ENCODE measurements around the gene TAF11L8. TPM values are rescaled to one million over a fixed set of nuclear protein-coding genes. Genes with fewer than 3 reads are reported as not detected.
"Not testable (repeated sequence)": the region's sequence is repeated elsewhere in the genome, so short reads cannot be mapped to it uniquely, and the experiment has no call there.

Gene TAF11L8
- not detected for total RNA-seq
- total RNA-seq (2013): not detected

GRCh38 chr5:17590860-17591259 lies at the start of gene TAF11L8:
TSS of gene TAF11L8 (minus strand) at chr5:17590960.
- H3K4me3 Mint-ChIP-seq; H3K27me3 ChIP-seq (ENCODE audit: control insufficient read depth, insufficient read depth, low read length); H3K4me1 Mint-ChIP-seq; ATAC-seq; H3K36me3 ChIP-seq (ENCODE audit: control insufficient read depth, insufficient read depth, low read length); intact Hi-C loops (cut with micrococcal nuclease); H3K36me3 Mint-ChIP-seq; H3K4me1 ChIP-seq (ENCODE audit: control insufficient read depth, insufficient read depth, low read length); H3K27me3 Mint-ChIP-seq (ENCODE audit: low read depth in 2 of 2); H3K4me3 ChIP-seq (ENCODE audit: low read length); H3K27ac Mint-ChIP-seq; DNase-seq; H3K9me3 Mint-ChIP-seq; H3K9me3 ChIP-seq (ENCODE audit: control insufficient read depth, insufficient read depth, low read length); H3K27ac ChIP-seq (ENCODE audit: low read length): not testable (repeated sequence)
- WGBS (ENCODE audit: insufficient coverage): no CpG with 5 or more reads among the region's 16 CpGs

GRCh38 chr5:17634160-17634559 lies 43.4 kb upstream of the TAF11L8 start, which contains the start of gene TAF11L14:
TSS of gene TAF11L14 (plus strand) at chr5:17634460.
- Mint-ChIP-seq H3K36me3 (peaks cover 7% of the 10 kb centered on the region), H3K27me3 (ENCODE audit: low read depth in 2 of 2) (no peaks in the 10 kb centered on the region), H3K27ac (no peak within 1 kb of the TSS), H3K9me3 (peaks cover 6 to 8% of the 10 kb centered on the region in 2 donors), H3K4me3 (no peak within 1 kb of the TSS), H3K4me1 (no peaks in the 10 kb centered on the region)
- H3K4me3 ChIP-seq (ENCODE audit: low read length): no peak within 1 kb of the TSS
- H3K27me3 ChIP-seq (ENCODE audit: control insufficient read depth, insufficient read depth, low read length): no peaks in the 10 kb centered on the region
- WGBS (ENCODE audit: insufficient coverage): 87% methylated on average over 5 of the region's 5 CpGs
- intact Hi-C loops (cut with micrococcal nuclease): no loop called here
- no peaks in the 10 kb centered on the region for H3K9me3 ChIP-seq (ENCODE audit: control insufficient read depth, insufficient read depth, low read length)
- ATAC-seq (no peak), DNase-seq (no peak)
- no peak for TF ChIP-seq CTCF (IDR thresholded peaks at IDR 0.05)
- H3K27ac ChIP-seq (ENCODE audit: low read length): no peak within 1 kb of the TSS
- H3K4me1 ChIP-seq (ENCODE audit: control insufficient read depth, insufficient read depth, low read length): no peaks in the 10 kb centered on the region
- no peaks in the 10 kb centered on the region for H3K36me3 ChIP-seq (ENCODE audit: control insufficient read depth, insufficient read depth, low read length)

- H3K27me3 Mint-ChIP-seq (ENCODE audit: low read depth in 2 of 2); H3K9me3 Mint-ChIP-seq; ATAC-seq; H3K4me3 ChIP-seq (ENCODE audit: low read length); H3K36me3 ChIP-seq (ENCODE audit: control insufficient read depth, insufficient read depth, low read length); H3K27ac ChIP-seq (ENCODE audit: low read length); intact Hi-C loops (cut with micrococcal nuclease); H3K27ac Mint-ChIP-seq; DNase-seq; H3K4me3 Mint-ChIP-seq; H3K27me3 ChIP-seq (ENCODE audit: control insufficient read depth, insufficient read depth, low read length); H3K4me1 Mint-ChIP-seq; H3K4me1 ChIP-seq (ENCODE audit: control insufficient read depth, insufficient read depth, low read length); H3K9me3 ChIP-seq (ENCODE audit: control insufficient read depth, insufficient read depth, low read length); H3K36me3 Mint-ChIP-seq: not testable (repeated sequence)
- WGBS (ENCODE audit: insufficient coverage): 100% methylated on average over 2 of the region's 12 CpGs
These were observed 41.0 kb upstream of the TAF11L8 start, which contains the start of gene TAF11L13 for GRCh38 chr5:17631788-17632187. TSS of gene TAF11L13 (plus strand) at chr5:17632088.

DNA sequence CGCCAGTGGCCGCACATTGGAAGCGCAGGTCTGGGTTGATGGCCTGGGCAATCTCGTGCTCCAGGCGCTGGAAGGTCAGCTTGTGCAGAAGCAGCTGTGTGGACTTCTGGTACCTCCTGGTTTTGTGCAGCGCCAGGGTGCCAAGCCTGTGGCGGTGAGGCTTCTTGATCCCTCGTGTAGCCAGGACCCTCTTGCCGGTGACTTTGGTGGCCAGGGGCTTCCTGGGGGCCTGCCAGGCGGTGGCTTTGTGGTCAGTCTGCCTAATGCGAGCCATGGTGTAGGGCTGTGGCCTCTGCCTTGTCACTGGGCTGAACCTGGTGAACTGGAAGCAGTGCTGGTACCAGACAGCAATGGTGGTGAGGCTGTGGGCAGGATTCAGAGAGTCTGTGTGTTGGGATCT lies 34.9 kb upstream of the TAF11L8 start:
- TF ChIP-seq CTCF (IDR thresholded peaks at IDR 0.05): no peak
- no peaks in the 10 kb centered on the region for H3K36me3 Mint-ChIP-seq
- no peak overlapping the region for H3K27ac Mint-ChIP-seq
- WGBS (ENCODE audit: insufficient coverage): 93% methylated on average over 11 of the region's 11 CpGs
- no peaks in the 10 kb centered on the region for H3K4me1 Mint-ChIP-seq
- Histone ChIP-seq H3K36me3 (ENCODE audit: control insufficient read depth, insufficient read depth, low read length) (no peaks in the 10 kb centered on the region), H3K4me3 (ENCODE audit: low read length) (no peak overlapping the region), H3K4me1 (ENCODE audit: control insufficient read depth, insufficient read depth, low read length) (no peaks in the 10 kb centered on the region), H3K27me3 (ENCODE audit: control insufficient read depth, insufficient read depth, low read length) (no peaks in the 10 kb centered on the region), H3K9me3 (ENCODE audit: control insufficient read depth, insufficient read depth, low read length) (peaks cover 4% of the 10 kb centered on the region), H3K27ac (ENCODE audit: low read length) (no peak overlapping the region)
- peaks cover 9 to 14% of the 10 kb centered on the region in 2 donors for H3K9me3 Mint-ChIP-seq
- intact Hi-C loops (cut with micrococcal nuclease): no loop called here
- H3K27me3 Mint-ChIP-seq (ENCODE audit: low read depth in 2 of 2): no peaks in the 10 kb centered on the region
- DNase-seq (no peak), ATAC-seq (no peak)
- H3K4me3 Mint-ChIP-seq: no peak overlapping the region
